GM12878 (cell line): ENCODE data around the gene ALB. TPM values are rescaled to one million over a fixed set of nuclear protein-coding genes. Genes with fewer than 3 reads are reported as not detected.

Experiments
- ATAC-seq: fragments of 200-7000 bp; cut with Tn5 transposase; 3 replicates; pipeline ENCODE4 v1.9.1; 2020; ENCODE audit warnings: mild to moderate bottlenecking, moderate library complexity
- BruUV-seq: library from RNA; stranded (reverse); fragments of 400-500 nt; replicated peaks from 2 replicates; lab custom pipeline; 2021; lab: Mats Ljungman, UMichigan
- CTCF ChIA-PET: fragments of 300-600 bp; sonication (Branson Sonifier 250); formaldehyde crosslinking; extraction: SDS; loops from one replicate; lab custom pipeline; 2021; ENCODE audit warnings: inconsistent platforms; lab: Yijun Ruan, JAX
- POLR2A ChIA-PET: fragments of 350-600 bp; formaldehyde crosslinking; extraction: SDS; loops from one replicate; lab custom pipeline; 2021; ENCODE audit warnings: inconsistent platforms; lab: Charles Lee
- RAD21 ChIA-PET: fragments of 300-600 bp; sonication (Branson Sonifier 250); formaldehyde crosslinking; loops from one replicate; lab custom pipeline; 2023; ENCODE audit warnings: antibody characterized with exemption; ENCODE audit not compliant: unreplicated experiment; lab: Charles Lee
- SMC1A ChIA-PET: fragments of 300-600 bp; sonication (Branson Sonifier 250); formaldehyde crosslinking; loops from one replicate; lab custom pipeline; 2023; ENCODE audit not compliant: unreplicated experiment, uncharacterized antibody; lab: Charles Lee
- DNase-seq: peaks from one replicate; pipeline ENCODE4 v3.0.0-alpha.2; 2011; ENCODE audit warnings: low read depth, low spot score
- FAIRE-seq: peaks from 3 replicates; lab custom pipeline; 2011; peaks lifted over from hg19 to GRCh38; lab: Jason Lieb, UNC
- H2AFZ ChIP-seq: 2 replicates; pipeline ENCODE4 v1.6.0; 2011; ENCODE audit warnings: low read depth, low read length, control low read depth; ENCODE audit not compliant: control insufficient read depth
- H3K27ac ChIP-seq: 2 replicates; pipeline ENCODE4 v1.5.1; 2011; ENCODE audit warnings: control low read depth; ENCODE audit not compliant: control insufficient read depth, insufficient read depth
- H3K27me3 ChIP-seq, 2 experiments: replicated peaks in 1 of 2; 2 replicates each; pipeline versions ENCODE4 v1.6.0 to v1.6.1; 2011; ENCODE audit warnings: low read length in 1 of 2; ENCODE audit not compliant: control insufficient read depth in 2 of 2, insufficient read depth in 2 of 2
- H3K36me3 ChIP-seq, 2 experiments: 2 replicates each; pipeline ENCODE4 v1.5.1; 2011; ENCODE audit warnings: low read length in 1 of 2; ENCODE audit not compliant: control insufficient read depth in 2 of 2, insufficient read depth in 2 of 2
- H3K4me1 ChIP-seq: 2 replicates; pipeline ENCODE4 v1.6.1; 2011; ENCODE audit warnings: mild to moderate bottlenecking, low read length, moderate library complexity, mixed read lengths; ENCODE audit not compliant: control insufficient read depth, insufficient read depth
- H3K4me2 ChIP-seq: 2 replicates; pipeline ENCODE4 v1.6.0; 2011; ENCODE audit warnings: control low read depth; ENCODE audit not compliant: control insufficient read depth, insufficient read depth
- H3K4me3 ChIP-seq: fragments of 200-600 bp; sonication (generic); 2 replicates; pipeline ENCODE4 v1.5.1; 2016
- H3K79me2 ChIP-seq: 2 replicates; pipeline ENCODE4 v1.6.0; 2011; ENCODE audit warnings: low read length; ENCODE audit not compliant: control insufficient read depth, insufficient read depth
- H3K9ac ChIP-seq: 2 replicates; pipeline ENCODE4 v1.8.0; 2011; ENCODE audit warnings: low read length, control low read depth, mixed read lengths; ENCODE audit not compliant: control insufficient read depth, insufficient read depth
- H3K9me3 ChIP-seq: replicated peaks from 3 replicates; pipeline ENCODE4 v1.5.1; 2011; ENCODE audit warnings: mild to moderate bottlenecking, low read length; ENCODE audit not compliant: control insufficient read depth, insufficient read depth
- H4K20me1 ChIP-seq: 2 replicates; pipeline ENCODE4 v1.6.0; 2011; ENCODE audit not compliant: control insufficient read depth, insufficient read depth
- REST ChIP-seq: IDR thresholded peaks from 2 replicates; pipeline ENCODE4 v1.6.1; 2012; ENCODE audit warnings: mild to moderate bottlenecking, low read depth, low read length
- SREBF1 ChIP-seq: IDR thresholded peaks from 2 replicates; pipeline ENCODE4 v1.6.1; 2012; ENCODE audit warnings: mild to moderate bottlenecking, low read length
- WGBS: methylation state at CpG from one replicate; pipeline ENCODE4 v1.1.6; 2016; ENCODE audit warnings: low lambda C conversion rate; ENCODE audit not compliant: insufficient replicate concordance, insufficient coverage; ENCODE audit errors: missing lambda C conversion rate; 5-methylcytosine and 5-hydroxymethylcytosine counted together
- in situ Hi-C: fragments of 300-500 bp; cut with MboI; formaldehyde crosslinking; loops from 9 replicates; pipeline ENCODE4 v1.14.3; 2018; ENCODE audit warnings: mixed read lengths
- intact Hi-C: fragments of 100-400 bp; cut with micrococcal nuclease; formaldehyde crosslinking; loops from one replicate; pipeline ENCODE4 v1.14.2; 2022; ENCODE audit not compliant: unreplicated experiment
- polyA plus RNA-seq, 11 experiments: library from polyadenylated mRNA; depleted of rRNA in 4 of 11; unstranded in 6 of 11; stranded (reverse) in 5 of 11; fragments of >200 nt; fragmentation: Nextera tagmentation in 4 of 11; fragmentation: Illumina TruSeq in 1 of 11; extraction: Ambion mirVana in 4 of 11; extraction: Trizol in 1 of 11; gene quantifications; 1 replicate in 1 of 11; 2 replicates in 10 of 11; pipeline versions ENCODE4 v1.2.1 to v1.2.3, GENCODE V29; 2011 to 2016; ENCODE audit warnings: inconsistent platforms in 2 of 11, missing spikeins in 2 of 11, low read depth in 1 of 11
- total RNA-seq, 4 experiments: library from RNA; depleted of rRNA in 3 of 4; stranded (reverse); fragments of >200 nt in 3 of 4; fragmentation: Illumina TruSeq in 1 of 4; extraction: Trizol in 1 of 4; gene quantifications; 2 replicates each; pipeline versions ENCODE4 v1.2.1 to v1.2.3, GENCODE V29; 2013 to 2021

ALB gene
- total and polyA plus RNA-seq, 10 of the 15 experiments (the other 5 are each of a cell fraction or from before 2014, with no cell fraction given), result 0.05 to 29.0 TPM; not detected in 8

GRCh38 chr4:73417973-73418372 is 13.9 kb downstream of the ALB start:
- in situ Hi-C loops, result no loop called here

More at GRCh38 chr4:73417973-73418372, 13.9 kb downstream of the ALB start:
- Histone ChIP-seq H2AFZ (no peak overlapping the region), H3K4me3 (no peak overlapping the region), H3K27me3 (no peaks in the 10 kb centered on the region), H3K9me3 (no peaks in the 10 kb centered on the region), H4K20me1 (no peaks in the 10 kb centered on the region), H3K9ac (no peak overlapping the region), H3K27ac (no peak overlapping the region), H3K4me2 (no peak overlapping the region), H3K4me1 (no peaks in the 10 kb centered on the region), H3K36me3 (no peaks in the 10 kb centered on the region), H3K79me2 (no peaks in the 10 kb centered on the region)
- ATAC-seq (no peak), FAIRE-seq (no peak), DNase-seq (no peak)
- SMC1A ChIA-PET, result no interaction called here
- WGBS, result 10% methylated on average over 6 of the region's 6 CpGs
- TF ChIP-seq REST, result peak; percentile 62; the same call in 1 of the 2 replicates
- no peak for TF ChIP-seq SREBF1
- BruUV-seq, result no TSS peak
- RAD21 ChIA-PET, result no interaction called here
- CTCF ChIA-PET, result interaction anchor here (1.0 to 2.0 kb wide), 2 partner anchors 9 to 28 kb away, joined by 3 to 8 read pairs; no protein-coding TSS in a partner anchor
- POLR2A ChIA-PET, result interaction anchor here (0.5 kb wide), 1 partner anchor 154 kb away, joined by 6 read pairs; no protein-coding TSS in a partner anchor
- intact Hi-C loops, result no loop called here
